Measurements from ENCODE around the gene ME3.

DNA sequence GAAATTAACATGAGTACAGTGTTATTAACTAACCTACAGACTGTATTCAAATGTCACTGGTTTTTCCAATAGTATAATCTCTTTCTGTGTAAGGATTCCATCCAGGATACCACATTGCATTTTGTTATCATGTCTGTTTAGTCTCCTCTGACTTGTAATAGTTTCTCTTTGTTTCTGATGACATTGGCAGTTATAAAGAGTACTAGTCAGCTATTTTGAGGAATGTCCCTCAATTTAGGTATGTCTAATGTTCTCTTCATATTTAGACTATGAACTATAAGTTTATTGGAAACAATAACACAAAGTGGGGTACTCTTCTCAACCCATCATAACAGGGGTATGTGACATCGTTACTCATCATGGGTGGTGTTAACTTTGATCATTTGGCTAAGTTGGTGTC, 20.3 kb upstream of the ME3 start:
- TF ChIP-seq CTCF (conservative IDR thresholded peaks at IDR 0.05; ENCODE audit: low read length) (no peak), EZH2phosphoT487 (IDR thresholded peaks at IDR 0.05; ENCODE audit: borderline replicate concordance, low read depth, low read length) (no peak)
